ENCODE results near the gene SLC24A4.

GRCh38 chr14:92464716-92465115 is 141.8 kb downstream of the SLC24A4 start:
- TF ChIP-seq CTCF (IDR thresholded peaks at IDR 0.05) (no peak), POLR2A (IDR thresholded peaks at IDR 0.05) (no peak)

Measured in uterus (tissue), 2 donors.